Measurements from ENCODE around the gene AK9. TPM values are rescaled to one million over a fixed set of nuclear protein-coding genes. Genes with fewer than 3 reads are reported as not detected.

AK9 gene
- polyA plus RNA-seq, 1 donor from 2014 or later = 27.7 TPM

GRCh38 chr6:109696355-109696754, 5.4 kb upstream of the AK9 start:
- no peak overlapping the region for H2AFZ ChIP-seq (ENCODE audit: low read depth, low read length)
- H4K20me1 ChIP-seq (ENCODE audit: insufficient read depth) = no peaks in the 10 kb centered on the region
- H3K9me2 ChIP-seq (ENCODE audit: insufficient read depth, low read length) = no peaks in the 10 kb centered on the region
- no peaks in the 10 kb centered on the region for H3K9me3 ChIP-seq (ENCODE audit: low read length)
- no peak overlapping the region for H3K9ac ChIP-seq (ENCODE audit: low read length)
- no peak overlapping the region for H3K4me3 ChIP-seq (ENCODE audit: low read length)
- H3K4me2 ChIP-seq (ENCODE audit: low read length) = no peak overlapping the region
- H3F3A ChIP-seq (ENCODE audit: insufficient read depth, low read length, poor library complexity, severe bottlenecking) = no peaks in the 10 kb centered on the region
- no peaks in the 10 kb centered on the region for H3K27me3 ChIP-seq (ENCODE audit: insufficient read depth, low read depth, low read length)
- peaks cover 9% of the 10 kb centered on the region for H3K79me2 ChIP-seq (replicated peaks; ENCODE audit: insufficient read depth, low read length)
- TF ChIP-seq TAF1 (IDR thresholded peaks at IDR 0.05; ENCODE audit: low read depth) (no peak), EP300 (conservative IDR thresholded peaks at IDR 0.05; ENCODE audit: poor library complexity, severe bottlenecking) (no peak), CTCF (IDR thresholded peaks at IDR 0.05; ENCODE audit: poor library complexity, severe bottlenecking) (no peak), EZH2 (IDR thresholded peaks at IDR 0.05; ENCODE audit: borderline replicate concordance, insufficient read depth, low read length, poor library complexity, severe bottlenecking) (no peak)
- TF ChIP-seq, protein P1, sequence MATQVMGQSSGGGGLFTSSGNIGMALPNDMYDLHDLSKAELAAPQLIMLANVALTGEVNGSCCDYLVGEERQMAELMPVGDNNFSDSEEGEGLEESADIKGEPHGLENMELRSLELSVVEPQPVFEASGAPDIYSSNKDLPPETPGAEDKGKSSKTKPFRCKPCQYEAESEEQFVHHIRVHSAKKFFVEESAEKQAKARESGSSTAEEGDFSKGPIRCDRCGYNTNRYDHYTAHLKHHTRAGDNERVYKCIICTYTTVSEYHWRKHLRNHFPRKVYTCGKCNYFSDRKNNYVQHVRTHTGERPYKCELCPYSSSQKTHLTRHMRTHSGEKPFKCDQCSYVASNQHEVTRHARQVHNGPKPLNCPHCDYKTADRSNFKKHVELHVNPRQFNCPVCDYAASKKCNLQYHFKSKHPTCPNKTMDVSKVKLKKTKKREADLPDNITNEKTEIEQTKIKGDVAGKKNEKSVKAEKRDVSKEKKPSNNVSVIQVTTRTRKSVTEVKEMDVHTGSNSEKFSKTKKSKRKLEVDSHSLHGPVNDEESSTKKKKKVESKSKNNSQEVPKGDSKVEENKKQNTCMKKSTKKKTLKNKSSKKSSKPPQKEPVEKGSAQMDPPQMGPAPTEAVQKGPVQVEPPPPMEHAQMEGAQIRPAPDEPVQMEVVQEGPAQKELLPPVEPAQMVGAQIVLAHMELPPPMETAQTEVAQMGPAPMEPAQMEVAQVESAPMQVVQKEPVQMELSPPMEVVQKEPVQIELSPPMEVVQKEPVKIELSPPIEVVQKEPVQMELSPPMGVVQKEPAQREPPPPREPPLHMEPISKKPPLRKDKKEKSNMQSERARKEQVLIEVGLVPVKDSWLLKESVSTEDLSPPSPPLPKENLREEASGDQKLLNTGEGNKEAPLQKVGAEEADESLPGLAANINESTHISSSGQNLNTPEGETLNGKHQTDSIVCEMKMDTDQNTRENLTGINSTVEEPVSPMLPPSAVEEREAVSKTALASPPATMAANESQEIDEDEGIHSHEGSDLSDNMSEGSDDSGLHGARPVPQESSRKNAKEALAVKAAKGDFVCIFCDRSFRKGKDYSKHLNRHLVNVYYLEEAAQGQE (IDR thresholded peaks at IDR 0.05; ENCODE audit: borderline replicate concordance) = no peak
- H3K36me3 ChIP-seq (ENCODE audit: insufficient read depth, low read length) = peaks cover 7% of the 10 kb centered on the region
- no peak overlapping the region for H3K27ac ChIP-seq (ENCODE audit: low read length)

DNA sequence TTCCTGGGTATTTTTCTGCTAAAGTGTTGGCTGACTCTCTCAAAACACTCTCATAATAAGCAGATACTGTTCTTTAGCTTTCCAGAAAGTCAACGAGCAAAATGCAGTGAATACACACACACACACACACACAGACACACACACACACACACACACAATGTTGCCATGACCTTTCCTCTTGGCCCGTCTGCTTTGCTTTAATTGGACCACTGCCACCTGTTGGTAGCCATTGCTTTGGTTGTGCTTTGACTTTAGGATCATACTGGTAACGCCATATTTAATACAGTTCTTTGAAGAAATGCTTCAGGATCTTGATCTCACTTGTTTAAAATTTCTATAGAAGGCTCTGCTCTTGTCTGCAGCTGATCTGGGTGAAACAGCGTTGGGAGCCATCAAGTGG, 4.5 kb upstream of the AK9 start:
- H3K9me2 ChIP-seq (ENCODE audit: insufficient read depth, low read length) = no peaks in the 10 kb centered on the region

More for the DNA sequence above, 4.5 kb upstream of the AK9 start:
- H3K36me3 ChIP-seq (ENCODE audit: insufficient read depth, low read length) = peaks cover 7% of the 10 kb centered on the region
- H4K20me1 ChIP-seq (ENCODE audit: insufficient read depth) = no peaks in the 10 kb centered on the region
- no peak overlapping the region for H2AFZ ChIP-seq (ENCODE audit: low read depth, low read length)
- no peak overlapping the region for H3K27ac ChIP-seq (ENCODE audit: low read length)
- H3F3A ChIP-seq (ENCODE audit: insufficient read depth, low read length, poor library complexity, severe bottlenecking) = peaks cover 4% of the 10 kb centered on the region
- H3K4me2 ChIP-seq (ENCODE audit: low read length) = no peak overlapping the region
- peaks cover 9% of the 10 kb centered on the region for H3K79me2 ChIP-seq (replicated peaks; ENCODE audit: insufficient read depth, low read length)
- no peak overlapping the region for H3K4me3 ChIP-seq (ENCODE audit: low read length)
- H3K27me3 ChIP-seq (ENCODE audit: insufficient read depth, low read depth, low read length) = no peaks in the 10 kb centered on the region
- no peak overlapping the region for H3K9ac ChIP-seq (ENCODE audit: low read length)
- no peaks in the 10 kb centered on the region for H3K9me3 ChIP-seq (ENCODE audit: low read length)
- TF ChIP-seq EZH2 (IDR thresholded peaks at IDR 0.05; ENCODE audit: borderline replicate concordance, insufficient read depth, low read length, poor library complexity, severe bottlenecking) (no peak), EP300 (conservative IDR thresholded peaks at IDR 0.05; ENCODE audit: poor library complexity, severe bottlenecking) (no peak), TAF1 (IDR thresholded peaks at IDR 0.05; ENCODE audit: low read depth) (no peak), CTCF (IDR thresholded peaks at IDR 0.05; ENCODE audit: poor library complexity, severe bottlenecking) (no peak), MXI1 (conservative IDR thresholded peaks at IDR 0.05; ENCODE audit: poor library complexity, severe bottlenecking) (no peak)
- TF ChIP-seq, protein P1 (IDR thresholded peaks at IDR 0.05; ENCODE audit: borderline replicate concordance) = no peak

Measured in neural cell (in vitro differentiated cells).